Keratinocyte (primary cell): Measurements from ENCODE around the gene SLK.

ENCODE experiments used
- CTCF ChIP-seq, 3 experiments: IDR thresholded peaks in 1 of 3; conservative IDR thresholded peaks in 1 of 3; optimal IDR thresholded peaks in 1 of 3; 2 replicates in 2 of 3; 3 replicates in 1 of 3; pipeline versions ENCODE3 to v1.5.1; 2011; ENCODE audit warnings: low read length in 3 of 3, mild to moderate bottlenecking in 3 of 3, moderate library complexity in 2 of 3, control low read depth in 1 of 3, inconsistent platforms in 1 of 3; ENCODE audit not compliant: insufficient read depth in 2 of 3; ENCODE audit errors: extremely low read depth in 1 of 3
- EZH2 ChIP-seq: IDR thresholded peaks from one replicate; pipeline ENCODE4 v1.6.1; 2012; ENCODE audit warnings: inconsistent platforms, mild to moderate bottlenecking, low read length, moderate library complexity

- TF ChIP-seq EZH2: no peak
- TF ChIP-seq CTCF (optimal IDR thresholded peaks at IDR 0.05 in 1 of 3, IDR thresholded peaks at IDR 0.05 in 1 of 3, conservative IDR thresholded peaks at IDR 0.05 in 1 of 3; ENCODE audit: extremely low read depth in 1 of 3, insufficient read depth in 2 of 3, low read length in 3 of 3): no peak
These were observed 6.8 kb upstream of the SLK start for GRCh38 chr10:103960103-103960502.
